HG03108 (cell line): ENCODE data around the gene ACTN2.

Source experiments
- ATAC-seq: cut with Tn5 transposase; IDR thresholded peaks from one replicate; pipeline ENCODE4 v1.9.1; 2021; ENCODE audit warnings: moderate library complexity; ENCODE audit not compliant: unreplicated experiment

Gene ACTN2

GRCh38 chr1:236812334-236813030 lies 126.2 kb downstream of the ACTN2 start:
- ATAC-seq, result no peak
